HG03066 (cell line): ENCODE data around the gene IP6K2.

Source experiments
- ATAC-seq: cut with Tn5 transposase; IDR thresholded peaks from one replicate; pipeline ENCODE4 v1.9.1; 2021; ENCODE audit warnings: low read depth; ENCODE audit not compliant: unreplicated experiment

Gene IP6K2

DNA sequence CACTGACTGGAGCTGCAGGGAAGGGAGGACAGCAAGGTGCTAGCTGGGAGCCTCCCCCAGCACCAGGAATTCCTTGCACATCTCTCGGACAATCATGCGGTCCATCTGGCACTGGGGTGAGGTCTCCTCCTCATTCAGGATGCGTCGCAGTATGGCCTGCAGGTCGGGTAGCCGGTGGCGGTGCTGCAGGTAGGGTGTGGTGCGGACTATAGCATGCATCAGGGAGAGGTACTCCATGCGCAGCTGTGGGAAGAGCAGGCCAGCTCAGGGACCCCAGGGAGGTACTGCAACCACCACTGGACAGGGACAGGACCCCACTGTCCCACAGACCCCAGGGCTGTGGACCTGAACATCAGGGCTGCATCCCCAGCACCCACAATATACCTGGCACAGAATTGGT, 42.5 kb downstream of the IP6K2 start:
- no peak for ATAC-seq

DNA sequence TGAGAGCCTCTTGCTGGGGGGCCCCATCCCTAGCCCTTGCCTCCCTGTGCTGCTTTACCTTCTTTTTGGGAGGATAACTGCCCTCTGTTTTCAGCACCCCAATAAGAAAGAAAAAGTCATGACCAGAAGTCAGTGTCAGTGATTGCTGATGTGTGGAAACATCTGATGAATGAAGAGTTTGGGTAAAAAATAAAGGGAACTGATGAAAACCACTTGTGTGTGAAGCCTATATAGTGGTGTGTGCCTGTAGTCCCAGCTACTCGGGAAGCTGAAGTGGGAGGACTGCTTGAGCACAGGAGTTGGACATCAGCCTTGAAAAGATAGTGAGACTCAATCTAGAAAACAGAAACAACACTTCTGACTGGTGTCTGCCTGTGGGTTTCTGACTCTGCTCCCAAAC, 44.5 kb downstream of the IP6K2 start:
- ATAC-seq, result no peak

DNA sequence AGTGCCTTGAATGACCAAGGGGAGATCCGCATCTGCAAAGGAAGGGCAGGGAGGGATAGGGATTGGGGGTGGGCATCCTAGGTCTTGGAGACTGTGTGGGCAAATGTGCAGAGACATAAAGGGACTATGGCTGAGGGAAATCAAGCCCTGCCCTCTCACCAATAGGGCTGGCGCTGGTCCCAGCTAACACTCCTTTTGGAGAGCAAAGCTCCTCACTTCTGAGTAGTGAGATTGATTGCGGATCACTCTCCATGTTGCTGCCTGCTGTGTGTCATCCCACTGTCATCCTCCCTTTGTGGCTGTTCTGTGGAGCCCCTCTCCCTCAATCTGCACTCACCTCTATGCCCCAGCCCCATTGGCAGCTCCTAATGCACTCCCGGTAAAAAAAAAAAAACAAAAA, 52.1 kb downstream of the IP6K2 start:
- no peak for ATAC-seq

GRCh38 chr3:48664313-48664644, 52.7 kb downstream of the IP6K2 start:
- ATAC-seq, result no peak

DNA sequence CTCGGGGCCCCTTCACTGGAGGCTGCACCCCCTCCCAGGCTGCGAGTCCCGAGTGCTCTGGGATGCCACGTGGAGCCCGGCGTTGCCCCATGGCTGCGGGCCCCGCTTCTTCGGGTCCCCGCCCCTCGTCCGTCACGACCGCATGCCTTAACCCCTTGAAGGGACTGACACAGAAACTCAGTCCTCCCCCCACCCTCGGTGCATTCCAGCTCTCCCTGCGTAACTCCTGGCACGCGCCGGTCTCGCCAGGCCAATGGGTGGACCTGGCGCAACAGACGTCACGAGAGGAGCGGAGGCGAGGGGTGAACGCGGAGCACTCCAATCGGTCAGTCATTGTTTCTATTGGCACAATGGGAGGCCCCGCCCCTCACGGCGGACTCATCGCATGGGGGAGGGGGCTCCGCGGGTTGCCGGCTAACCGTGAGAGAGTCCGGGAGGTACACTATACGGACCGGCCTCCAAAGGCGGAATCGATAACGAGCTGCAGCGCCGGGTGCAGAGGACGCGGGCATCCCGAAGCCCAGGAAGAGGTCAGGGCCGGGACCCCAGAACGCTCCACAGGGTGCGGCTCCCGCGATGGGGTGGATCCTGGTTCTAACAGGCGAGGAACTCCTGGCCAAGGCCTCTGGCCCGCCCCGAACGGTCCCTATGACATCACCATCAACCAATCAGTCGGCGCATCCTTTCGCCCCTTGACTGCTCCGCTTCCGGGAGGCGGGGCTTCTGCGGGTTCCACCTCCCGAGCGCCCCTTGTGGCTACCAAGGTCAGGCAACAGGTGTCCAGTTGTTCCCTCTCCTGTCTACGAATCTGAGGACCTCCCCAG, 53.3 kb downstream of the IP6K2 start:
- ATAC-seq, result peak; percentile 89

DNA sequence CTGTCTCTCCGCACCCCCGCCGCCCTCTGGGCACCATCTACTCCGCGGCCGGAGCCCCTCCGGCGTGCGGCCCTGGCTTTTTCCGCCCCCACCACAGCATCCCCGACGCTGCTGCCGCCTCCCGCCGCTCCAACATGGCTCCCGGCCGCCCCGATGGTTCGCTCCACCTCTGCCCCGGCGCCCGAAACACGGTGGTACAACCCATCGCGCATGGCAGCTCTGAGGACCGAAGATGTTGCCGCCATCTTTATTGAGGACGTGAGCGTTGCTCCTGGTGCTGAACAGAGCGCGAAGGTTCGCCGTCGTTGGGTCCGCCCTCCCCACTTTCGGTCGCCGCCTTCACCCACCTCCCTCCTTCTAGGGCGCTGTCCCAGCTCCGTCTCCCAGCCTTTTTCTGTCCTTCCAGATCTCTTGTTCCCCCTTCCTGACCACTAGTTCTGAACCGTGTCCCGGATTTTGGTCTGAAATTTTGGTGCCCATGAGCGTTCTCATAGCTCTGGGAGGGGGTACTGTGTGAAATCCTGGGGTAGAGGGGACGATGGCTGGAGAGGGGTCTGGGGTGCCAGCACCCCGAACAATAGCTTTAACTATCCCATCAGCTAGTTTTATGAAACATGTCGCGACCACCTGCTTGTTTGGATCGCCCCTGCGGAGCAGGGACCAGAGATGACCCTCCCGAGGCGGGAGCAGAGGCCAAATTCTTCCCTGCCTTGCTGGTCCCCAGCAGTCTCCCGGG, 54.1 kb downstream of the IP6K2 start, which contains the start of gene CELSR3:
TSS of gene CELSR3 (minus strand) at position 134 of the 736 bp plus-strand sequence. CDS start 252 bp downstream, outside the sequence.
- no peak for ATAC-seq

DNA sequence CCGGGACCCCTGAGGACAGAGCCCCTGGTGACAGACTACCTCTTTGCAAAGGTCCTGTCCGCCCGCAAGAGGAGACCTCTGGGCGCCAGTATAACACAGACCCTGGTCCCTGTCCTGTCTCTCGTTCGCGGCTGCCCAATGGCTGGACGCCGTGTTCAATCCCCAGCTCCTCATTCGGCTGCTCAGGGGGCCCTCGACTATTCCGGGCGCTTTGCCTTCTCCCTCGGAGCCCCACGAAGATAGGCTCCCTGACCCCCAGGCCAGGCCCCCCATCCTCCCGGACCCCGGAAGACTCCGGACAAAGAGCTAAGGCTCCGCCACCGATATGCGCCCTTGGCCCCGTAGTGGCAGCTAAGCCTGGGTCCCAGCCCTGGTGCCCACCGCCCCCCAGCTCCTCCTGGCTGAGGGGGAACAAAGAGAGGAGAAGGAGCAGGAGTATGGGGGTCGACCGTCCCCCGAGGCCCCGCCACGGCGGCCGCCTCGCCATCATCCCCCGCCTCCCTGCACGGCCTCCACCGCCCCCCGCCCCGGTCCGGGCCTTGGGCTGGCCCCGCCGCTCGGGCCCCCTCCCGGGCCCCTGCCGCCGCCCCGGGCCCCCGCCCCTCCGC, 54.8 kb downstream of the IP6K2 start:
- ATAC-seq, result no peak

- ATAC-seq, result no peak
Measured at GRCh38 chr3:48661501-48662144, 55.4 kb downstream of the IP6K2 start.

DNA sequence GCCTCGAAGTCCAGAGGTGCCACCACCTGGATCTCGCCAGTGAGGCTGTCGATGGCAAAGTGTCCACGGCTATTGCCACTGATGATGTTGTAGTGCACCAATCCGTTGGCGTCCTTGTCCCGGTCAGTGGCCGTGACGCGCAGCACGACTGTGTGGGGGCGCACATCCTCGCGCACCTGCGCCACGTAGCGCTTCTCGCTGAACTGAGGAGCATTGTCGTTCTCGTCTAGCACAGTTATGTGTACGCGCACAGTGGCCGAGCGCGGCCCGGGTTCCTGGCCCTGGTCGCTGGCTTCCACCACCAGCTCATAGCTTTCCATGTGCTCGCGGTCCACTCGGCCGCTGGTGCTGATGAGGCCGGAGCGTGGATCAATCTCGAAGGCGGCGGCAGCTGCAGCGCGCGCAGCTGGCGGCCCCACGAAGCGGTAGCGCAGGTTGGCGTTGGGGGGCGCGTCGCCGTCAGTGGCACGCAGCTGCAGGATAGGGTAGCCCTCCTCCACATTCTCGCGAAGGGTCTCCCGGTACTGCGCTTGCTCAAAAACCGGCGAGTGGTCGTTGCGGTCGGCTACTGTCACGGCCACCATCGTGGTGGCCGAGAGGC, 56.1 kb downstream of the IP6K2 start:
- no peak for ATAC-seq

GRCh38 chr3:48656841-48657281, 60.2 kb downstream of the IP6K2 start:
- no peak for ATAC-seq

DNA sequence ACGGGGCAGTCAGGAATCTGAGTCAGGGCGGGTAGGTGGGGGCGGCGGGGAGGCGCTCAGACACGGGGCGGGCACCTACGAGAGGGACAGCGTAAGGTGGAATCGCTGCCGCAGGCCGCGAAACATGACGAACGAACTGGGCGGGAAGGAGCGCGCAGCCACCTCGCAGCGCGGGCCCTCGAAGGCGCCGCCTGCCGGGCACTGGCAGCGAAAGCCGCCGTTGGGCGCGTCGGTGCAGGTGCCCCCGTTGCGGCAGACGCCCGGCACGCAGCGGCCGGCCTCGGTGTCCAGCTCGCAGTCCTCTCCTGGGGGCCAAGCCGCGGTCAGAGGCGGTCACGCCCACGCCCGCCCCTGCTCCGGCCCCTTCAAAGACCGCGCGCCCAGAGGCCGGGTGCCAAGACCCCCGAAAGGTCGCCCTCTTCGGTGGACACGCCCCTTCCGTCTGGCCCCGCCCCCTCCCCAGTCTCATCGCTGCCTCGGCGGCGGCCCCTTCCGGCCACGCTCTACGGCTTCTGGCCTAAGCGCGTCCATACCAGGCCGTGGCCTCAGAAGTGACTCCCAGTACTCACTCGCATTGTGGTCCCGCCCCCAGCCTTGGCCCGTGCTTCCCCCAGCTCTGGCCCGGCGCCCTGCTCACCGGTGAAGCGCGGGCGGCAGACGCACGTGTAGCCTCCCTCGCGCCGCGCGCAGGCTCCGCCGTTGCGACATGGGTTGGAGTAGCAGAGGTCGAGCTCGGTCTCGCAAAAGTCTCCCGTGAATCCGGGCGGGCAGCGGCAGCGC, 60.8 kb downstream of the IP6K2 start:
- ATAC-seq, result peak; percentile 62

DNA sequence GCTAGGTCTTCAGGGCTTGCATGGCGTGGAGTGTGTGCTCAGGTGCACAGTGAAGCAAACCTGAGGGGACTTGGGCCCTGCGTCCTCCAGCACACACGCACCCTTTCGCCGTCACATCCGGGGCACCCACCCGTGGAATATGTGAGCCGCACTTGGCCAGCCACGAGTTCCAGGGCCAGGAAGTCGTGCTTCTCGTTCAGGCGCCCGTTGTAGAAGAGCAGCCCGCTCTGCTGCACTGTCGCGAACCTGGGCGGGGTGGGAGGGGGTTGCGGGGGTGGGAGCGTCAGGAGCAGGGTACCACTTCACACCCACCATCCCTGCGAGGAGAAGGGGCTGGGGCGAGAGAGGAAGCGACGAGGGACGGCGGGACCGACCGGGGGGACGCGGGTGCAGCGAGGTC, 61.4 kb downstream of the IP6K2 start:
- no peak for ATAC-seq

DNA sequence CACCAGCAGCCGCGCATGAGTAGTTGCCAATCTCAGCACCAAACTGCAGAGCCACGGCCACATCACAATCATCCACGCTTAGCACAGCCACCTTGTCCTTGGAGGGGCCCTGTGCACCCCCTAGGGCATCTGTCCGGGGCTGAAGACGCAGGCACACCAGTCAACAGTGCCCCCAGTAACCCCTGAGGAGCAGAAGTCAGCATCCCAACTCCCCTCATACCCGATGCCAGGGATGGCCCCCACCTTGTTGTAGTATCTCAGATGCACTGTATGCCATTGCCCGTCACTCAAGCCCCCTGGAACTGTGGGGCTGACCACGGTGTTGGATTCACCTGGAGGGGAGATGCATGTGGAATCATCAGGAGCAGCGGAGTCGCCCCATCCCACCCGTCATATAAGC, 62.0 kb downstream of the IP6K2 start:
- ATAC-seq, result no peak

DNA sequence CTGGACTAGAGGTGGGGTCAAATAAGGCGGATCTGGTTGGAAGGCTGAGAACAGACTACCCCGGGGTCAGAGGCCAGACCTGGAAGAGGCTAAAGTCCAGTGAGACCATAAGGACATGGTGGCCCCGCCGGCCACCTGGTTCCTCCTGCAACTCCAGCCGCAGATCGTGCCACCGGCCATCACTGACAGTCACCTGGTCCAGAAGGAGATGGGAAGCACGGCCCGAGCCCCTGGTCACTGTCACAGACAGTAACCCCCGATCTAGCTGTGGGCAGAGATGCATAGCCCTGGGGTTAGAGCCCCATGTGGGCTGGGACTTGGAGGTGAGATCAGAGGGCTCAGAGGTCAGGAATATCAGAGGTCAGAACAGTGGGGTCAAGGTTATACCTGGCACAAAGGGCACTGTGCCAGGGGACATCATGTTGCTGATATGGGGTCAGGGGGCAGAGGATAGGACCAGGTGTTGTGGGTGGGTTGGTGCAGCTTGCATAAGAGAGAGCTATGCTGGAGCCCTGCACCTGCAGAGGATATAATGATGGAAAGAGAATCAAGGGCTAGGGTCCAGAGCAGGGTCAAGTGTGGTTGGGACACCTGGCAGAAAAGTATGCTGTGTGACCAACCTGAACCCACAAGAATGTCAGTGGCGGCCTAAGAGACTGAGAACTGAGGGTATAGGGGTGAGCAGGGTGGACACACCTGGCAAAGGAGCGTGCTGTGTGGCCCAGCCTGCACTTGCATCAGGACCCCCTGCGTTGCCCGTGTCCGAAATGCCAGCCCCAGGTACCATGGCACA, 63.9 kb downstream of the IP6K2 start:
- ATAC-seq, result no peak

GRCh38 chr3:48651771-48652170, 65.2 kb downstream of the IP6K2 start:
- no peak for ATAC-seq

GRCh38 chr3:48650723-48651122, 66.3 kb downstream of the IP6K2 start:
- no peak for ATAC-seq

GRCh38 chr3:48648188-48648850, 68.7 kb downstream of the IP6K2 start:
- ATAC-seq, result no peak

- no peak for ATAC-seq
Measured at GRCh38 chr3:48647714-48648113, 69.3 kb downstream of the IP6K2 start.
